ENCODE results near the gene RNF111. TPM values are rescaled to one million over a fixed set of nuclear protein-coding genes. Genes with fewer than 3 reads are reported as not detected.

The RNF111 gene
- total and polyA plus RNA-seq, 10 of the 15 experiments (the other 5 are each of a cell fraction or from before 2014, with no cell fraction given): 8.6 to 34.7 (median 15.7) TPM

GRCh38 chr15:59002418-59002859 is 15.0 kb downstream of the RNF111 start (continued):
- TF ChIP-seq ZBTB11 (CRISPR knock-in tag; IDR thresholded peaks at IDR 0.05) (no peak), ZNF217 (IDR thresholded peaks at IDR 0.05) (no peak), STAT1 (conservative IDR thresholded peaks at IDR 0.05) (no peak), PRDM15 (CRISPR knock-in tag; IDR thresholded peaks at IDR 0.05) (no peak), EGR1 (IDR thresholded peaks at IDR 0.05; ENCODE audit: borderline replicate concordance in 1 of 2, low read depth in 2 of 2, low read length in 2 of 2) (no peak), CREB1 (IDR thresholded peaks at IDR 0.05; ENCODE audit: low read depth) (peak; percentile 12; the same call in 1 of the 2 replicates), MAX (IDR thresholded peaks at IDR 0.05; ENCODE audit: low read depth, low read length) (no peak), TCF7 (IDR thresholded peaks at IDR 0.05; ENCODE audit: borderline replicate concordance) (no peak), POLR2AphosphoS5 (IDR thresholded peaks at IDR 0.05; ENCODE audit: low read length) (no peak), SMARCA5 (IDR thresholded peaks at IDR 0.05) (no peak), CREM (IDR thresholded peaks at IDR 0.05; ENCODE audit: low read depth) (peak; percentile 56; the same call in 1 of the 2 replicates)

Measured in GM12878 (cell line).